ENCODE measurements around the gene TSPAN4. TPM values are rescaled to one million over a fixed set of nuclear protein-coding genes. Genes with fewer than 3 reads are reported as not detected.

Gene TSPAN4
- 10 to 100 TPM; 25.2 to 35.6 TPM for total RNA-seq
- 10 to 100 TPM; 16.5 to 38.1 TPM for polyA plus RNA-seq

- TF ChIP-seq MAX (IDR thresholded peaks at IDR 0.05) (peak; percentile 18), GABPA (IDR thresholded peaks at IDR 0.05 in 1 of 2, conservative IDR thresholded peaks at IDR 0.05 in 1 of 2) (no peak), YY1 (IDR thresholded peaks at IDR 0.05) (no peak)
- Histone ChIP-seq H3K4me1 (ENCODE audit: control insufficient read depth in 4 of 4, insufficient read depth in 4 of 4, low read length in 3 of 4) (peaks cover 18 to 56% (median 34%) of the 10 kb centered on the region in 4 donors), H3K9me3 (ENCODE audit: control insufficient read depth in 4 of 4, low read length in 3 of 4) (no peaks in the 10 kb centered on the region), H3K4me3 (ENCODE audit: low read depth in 1 of 3, low read length in 3 of 3) (peak within 1 kb of the TSS; percentile 96 to 100 (median 97)), H3K27ac (ENCODE audit: low read depth in 1 of 2, low read length in 2 of 2) (peak within 1 kb of the TSS; percentile 76 to 90), H3K9ac (ENCODE audit: low read depth in 1 of 2, low read length in 2 of 2) (peak within 1 kb of the TSS; percentile 69 to 89), H3K36me3 (ENCODE audit: control insufficient read depth in 4 of 4, insufficient read depth in 3 of 4, low read depth in 1 of 4, low read length in 3 of 4) (peaks cover 2 to 20% (median 7%) of the 10 kb centered on the region in 4 donors), H3K27me3 (ENCODE audit: control insufficient read depth in 4 of 4, insufficient read depth in 4 of 4, low read length in 3 of 4) (no peaks in the 10 kb centered on the region)
- peak; percentile 93 for DNase-seq (ENCODE audit: low spot score)
- under 1% methylated on average over 87 of the region's 87 CpGs for WGBS
These were observed at the start of gene TSPAN4, which contains the start of gene POLR2L for GRCh38 chr11:842370-843002. Gene TSPAN4 (plus strand): TSS chr11:842852. CDS start chr11:850305, 7,453 bp downstream. Gene POLR2L (minus strand): TSS chr11:842529. CDS start chr11:842508, 21 bp downstream.

GRCh38 chr11:792873-793272 is 49.8 kb upstream of the TSPAN4 start:
- Histone ChIP-seq H3K27ac (ENCODE audit: low read depth in 1 of 2, low read length in 2 of 2) (no peak overlapping the region), H3K9me3 (ENCODE audit: control insufficient read depth in 4 of 4, low read length in 3 of 4) (no peaks in the 10 kb centered on the region), H3K9ac (ENCODE audit: low read depth in 1 of 2, low read length in 2 of 2) (no peak overlapping the region), H3K4me1 (ENCODE audit: control insufficient read depth in 4 of 4, insufficient read depth in 4 of 4, low read length in 3 of 4) (peaks cover 7 to 41% (median 28%) of the 10 kb centered on the region in 4 donors), H3K4me3 (ENCODE audit: low read depth in 1 of 3, low read length in 3 of 3) (no peak overlapping the region), H3K27me3 (ENCODE audit: control insufficient read depth in 4 of 4, insufficient read depth in 4 of 4, low read length in 3 of 4) (no peaks in the 10 kb centered on the region), H3K36me3 (ENCODE audit: control insufficient read depth in 4 of 4, insufficient read depth in 3 of 4, low read depth in 1 of 4, low read length in 3 of 4) (peaks cover 0 to 10% (median 5%) of the 10 kb centered on the region in 4 donors)
- no peak for TF ChIP-seq CTCF (IDR thresholded peaks at IDR 0.05; ENCODE audit: low read depth, low read length, missing input control)
- no peak for TF ChIP-seq FOXA1 (IDR thresholded peaks at IDR 0.05)
- TF ChIP-seq ATF3 (IDR thresholded peaks at IDR 0.05), result no peak
- TF ChIP-seq TAF1 (conservative IDR thresholded peaks at IDR 0.05), result no peak
- no peak for TF ChIP-seq RXRA (IDR thresholded peaks at IDR 0.05)
- no peak for TF ChIP-seq YY1 (IDR thresholded peaks at IDR 0.05)
- no peak for TF ChIP-seq RAD21 (IDR thresholded peaks at IDR 0.05)
- no peak for TF ChIP-seq HNF4G (IDR thresholded peaks at IDR 0.05)
- no peak for TF ChIP-seq FOXA2 (IDR thresholded peaks at IDR 0.05)
- WGBS, result 95% methylated on average over 13 of the region's 13 CpGs
- no peak for DNase-seq (ENCODE audit: low spot score)

GRCh38 chr11:793556-793955 is 49.1 kb upstream of the TSPAN4 start:
- H3K36me3 ChIP-seq (ENCODE audit: control insufficient read depth in 4 of 4, insufficient read depth in 3 of 4, low read depth in 1 of 4, low read length in 3 of 4), result peaks cover 0 to 10% (median 5%) of the 10 kb centered on the region in 4 donors
- H3K9ac ChIP-seq (ENCODE audit: low read depth in 1 of 2, low read length in 2 of 2), result no peak overlapping the region
- 83% methylated on average over 7 of the region's 7 CpGs for whole genome bisulfite sequencing
- H3K4me3 ChIP-seq (ENCODE audit: low read depth in 1 of 3, low read length in 3 of 3), result no peak overlapping the region
- no peak overlapping the region for H3K27ac ChIP-seq (ENCODE audit: low read depth in 1 of 2, low read length in 2 of 2)
- no peaks in the 10 kb centered on the region for H3K27me3 ChIP-seq (ENCODE audit: control insufficient read depth in 4 of 4, insufficient read depth in 4 of 4, low read length in 3 of 4)
- H3K4me1 ChIP-seq (ENCODE audit: control insufficient read depth in 4 of 4, insufficient read depth in 4 of 4, low read length in 3 of 4), result peaks cover 11 to 47% (median 30%) of the 10 kb centered on the region in 4 donors
- TF ChIP-seq MAX (IDR thresholded peaks at IDR 0.05), result no peak
- no peak for TF ChIP-seq FOXA2 (IDR thresholded peaks at IDR 0.05)
- TF ChIP-seq TAF1 (conservative IDR thresholded peaks at IDR 0.05), result no peak
- TF ChIP-seq EGR1 (IDR thresholded peaks at IDR 0.05; ENCODE audit: low read depth in 2 of 2), result no peak
- no peak for TF ChIP-seq HNF4A (conservative IDR thresholded peaks at IDR 0.05)
- no peak for TF ChIP-seq FOXA1 (IDR thresholded peaks at IDR 0.05)
- no peak for TF ChIP-seq CTCF (IDR thresholded peaks at IDR 0.05; ENCODE audit: low read depth, low read length, missing input control)
- no peaks in the 10 kb centered on the region for H3K9me3 ChIP-seq (ENCODE audit: control insufficient read depth in 4 of 4, low read length in 3 of 4)
- no peak for DNase-seq (ENCODE audit: low spot score)
